HS-5 (cell line): ENCODE data around the gene STRBP.

Source experiments
- DNase-seq: peaks from one replicate; pipeline ENCODE4 v3.0.0-alpha.2; 2012; ENCODE audit warnings: low read depth

STRBP gene

DNA sequence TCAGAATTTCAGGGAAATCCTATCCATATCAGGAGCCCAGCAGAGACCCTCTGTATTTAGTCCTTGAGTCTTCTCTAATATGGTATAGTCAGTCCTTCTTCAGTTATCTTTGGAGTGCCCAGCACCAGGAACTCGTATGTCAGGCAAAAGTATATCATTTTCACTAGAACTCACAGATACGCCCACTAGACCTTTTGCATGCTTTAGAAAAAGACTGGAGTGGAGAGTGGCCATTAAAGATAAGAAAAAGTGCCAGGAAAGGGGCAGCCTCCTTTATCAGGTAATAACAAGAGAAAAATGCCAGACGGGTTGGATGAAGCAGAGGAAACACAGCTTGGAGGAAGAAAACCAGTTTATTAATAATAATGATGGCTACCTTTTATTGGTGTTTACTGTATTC lies 171.4 kb downstream of the STRBP start:
- DNase-seq = no peak

DNA sequence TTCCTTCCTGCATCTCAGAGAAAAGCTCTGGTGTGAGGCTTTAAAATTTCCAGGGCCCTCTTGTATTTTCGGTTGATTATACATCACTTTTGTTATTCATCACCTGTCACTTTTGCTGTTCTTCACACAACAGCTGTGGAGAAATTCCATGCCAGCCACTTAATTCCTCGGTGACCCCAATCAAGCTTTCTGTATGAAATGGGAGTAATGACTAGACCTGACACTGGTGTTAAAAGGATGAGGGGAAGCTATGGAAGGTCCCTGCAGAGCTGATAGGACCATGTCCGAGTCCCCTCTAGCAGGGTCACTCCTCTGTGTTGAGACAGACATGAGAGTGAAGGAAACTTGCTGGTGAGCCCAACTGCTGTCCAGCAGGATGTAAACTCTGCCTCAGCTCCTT lies 175.2 kb downstream of the STRBP start:
- no peak for DNase-seq

- no peak for DNase-seq
Observed at GRCh38 chr9:123091459-123091858, 176.9 kb downstream of the STRBP start.

- DNase-seq = no peak
Observed at GRCh38 chr9:123090956-123091355, 177.4 kb downstream of the STRBP start.

DNA sequence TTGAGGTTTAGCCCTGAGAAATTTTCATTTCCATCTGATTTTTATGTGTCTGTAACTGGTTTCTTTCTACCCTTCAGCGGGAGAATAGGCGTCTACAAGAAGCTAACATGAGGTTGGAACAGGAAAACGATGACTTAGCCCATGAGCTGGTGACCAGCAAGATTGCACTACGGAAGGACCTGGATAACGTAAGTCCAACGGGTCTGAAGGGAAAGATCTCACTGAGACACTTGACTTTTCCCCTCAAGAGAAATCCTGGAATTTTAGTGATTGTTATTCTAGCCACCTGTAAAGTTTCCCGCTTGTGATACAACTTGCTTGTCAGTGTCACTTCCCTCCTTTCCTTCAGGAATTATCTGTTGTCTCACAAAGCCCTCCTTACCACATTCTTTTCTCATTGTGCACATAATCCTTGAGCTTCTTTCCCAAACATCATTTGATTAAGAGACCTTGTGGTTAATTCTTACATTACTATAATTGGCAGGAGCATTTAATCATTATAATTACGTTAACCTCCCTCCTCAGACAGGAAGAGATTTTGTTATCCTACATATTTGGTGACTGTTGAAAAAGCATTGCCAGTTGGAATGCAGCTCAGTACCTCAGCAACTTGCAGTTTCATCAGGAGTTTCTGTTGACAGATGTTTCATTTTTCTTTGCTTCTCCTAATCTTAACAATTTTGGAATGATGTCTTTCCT lies 178.0 kb downstream of the STRBP start:
- no peak for DNase-seq

- DNase-seq = no peak
Observed at GRCh38 chr9:123089790-123090189, 178.6 kb downstream of the STRBP start.

DNA sequence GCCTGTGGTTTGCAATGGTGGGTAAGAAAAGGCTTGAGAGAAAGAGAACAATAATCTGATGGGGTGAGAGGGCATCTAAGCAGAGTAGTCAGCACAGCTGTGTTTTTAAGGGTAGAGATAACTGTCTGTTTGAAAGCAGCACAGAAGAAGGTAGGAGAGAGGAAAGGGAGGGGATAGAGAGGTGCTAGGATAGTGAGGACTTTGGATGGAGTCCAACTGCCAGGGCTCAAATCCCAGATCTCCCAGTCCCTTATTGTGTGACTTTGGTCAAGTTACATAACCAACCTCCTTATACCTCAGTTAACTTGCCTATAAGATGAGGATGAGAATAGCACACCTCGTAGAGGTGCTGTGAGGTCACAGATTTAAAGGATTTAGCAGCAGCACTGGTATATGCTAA lies 179.3 kb downstream of the STRBP start:
- DNase-seq = no peak

DNA sequence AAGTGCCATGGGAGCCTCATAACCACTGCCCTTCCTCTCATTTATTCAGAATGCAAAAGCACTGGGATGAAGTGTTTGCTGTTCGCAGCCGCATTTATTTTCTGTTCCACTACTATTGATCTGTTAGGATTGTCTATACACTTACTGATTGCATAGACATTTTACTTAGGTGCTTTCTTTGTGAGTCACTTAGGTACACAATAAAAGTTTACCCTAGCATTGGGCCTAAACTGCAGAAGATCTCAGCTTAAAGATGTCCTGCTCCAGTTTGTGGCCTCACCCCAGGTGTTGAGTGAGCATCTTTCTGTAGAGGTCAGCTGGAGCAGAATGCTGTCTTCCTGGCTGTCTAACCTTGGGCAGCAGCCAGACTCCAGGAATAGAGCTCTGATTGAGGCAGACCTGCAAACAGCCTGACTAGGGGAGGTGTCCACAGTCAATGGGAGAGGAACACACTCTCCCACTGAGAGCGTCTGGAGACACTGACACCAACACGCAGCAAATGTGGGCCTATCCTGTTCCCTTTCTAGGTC lies 181.0 kb downstream of the STRBP start:
- no peak for DNase-seq

GRCh38 chr9:123085916-123086315 lies 182.5 kb downstream of the STRBP start:
- no peak for DNase-seq

DNA sequence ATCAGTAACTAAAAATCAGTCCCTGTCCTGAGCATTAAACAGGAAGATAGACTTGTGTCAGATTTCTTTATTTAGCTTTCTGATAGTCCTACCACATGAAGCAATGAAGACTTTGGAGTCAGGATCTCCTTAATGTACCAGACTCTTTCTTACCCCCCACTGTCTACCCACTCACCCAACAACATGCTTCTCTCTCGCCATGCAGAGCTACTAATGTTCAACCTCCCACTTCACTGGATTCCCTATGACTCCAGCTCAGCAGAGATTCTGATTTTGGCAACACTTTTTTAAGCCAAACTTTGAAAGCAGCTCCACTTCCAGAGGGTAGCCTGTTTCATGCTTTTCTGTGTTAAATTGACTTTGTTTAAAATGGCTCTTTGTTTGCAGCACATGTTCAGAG lies 184.1 kb downstream of the STRBP start:
- no peak for DNase-seq

DNA sequence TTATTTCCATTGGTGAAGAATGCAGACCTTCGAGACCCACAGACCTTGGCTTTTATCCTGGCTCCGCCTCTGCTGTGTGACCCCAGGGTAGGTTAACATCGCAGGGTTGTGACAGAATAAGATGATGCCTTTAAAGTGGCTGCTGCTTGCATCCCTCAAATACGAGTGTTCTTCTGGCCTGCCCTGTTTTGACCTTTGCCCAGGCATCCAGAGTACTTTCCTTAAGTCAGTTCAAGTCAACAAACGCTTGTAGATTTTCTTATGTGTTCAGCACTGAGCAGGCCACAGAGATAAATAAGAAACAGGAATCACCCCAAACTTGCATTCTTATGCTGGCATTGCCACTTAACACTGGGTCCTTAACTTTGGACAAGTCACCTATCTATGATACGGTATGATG lies 184.7 kb downstream of the STRBP start:
- DNase-seq = no peak

- no peak for DNase-seq
Observed at GRCh38 chr9:123081824-123082223, 186.6 kb downstream of the STRBP start.

DNA sequence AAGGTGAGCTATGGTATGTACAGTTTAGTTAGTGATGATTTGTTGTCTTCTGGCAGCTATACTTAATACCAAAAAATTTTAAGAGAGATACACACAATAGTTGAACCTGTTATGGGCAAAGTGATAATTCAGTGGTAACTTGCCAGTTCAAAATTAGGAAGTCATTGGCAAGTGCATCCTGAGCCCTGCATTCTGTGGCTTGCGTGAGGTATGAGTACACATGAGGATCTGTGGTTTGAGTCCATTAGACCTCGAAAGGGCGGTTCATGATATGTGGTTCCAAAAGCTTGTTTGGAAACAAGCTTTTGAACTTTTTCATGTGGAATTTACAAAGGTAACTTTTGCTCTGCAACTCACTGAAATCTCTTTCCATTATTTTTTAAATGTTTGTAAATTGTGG lies 187.9 kb downstream of the STRBP start:
- DNase-seq = no peak

DNA sequence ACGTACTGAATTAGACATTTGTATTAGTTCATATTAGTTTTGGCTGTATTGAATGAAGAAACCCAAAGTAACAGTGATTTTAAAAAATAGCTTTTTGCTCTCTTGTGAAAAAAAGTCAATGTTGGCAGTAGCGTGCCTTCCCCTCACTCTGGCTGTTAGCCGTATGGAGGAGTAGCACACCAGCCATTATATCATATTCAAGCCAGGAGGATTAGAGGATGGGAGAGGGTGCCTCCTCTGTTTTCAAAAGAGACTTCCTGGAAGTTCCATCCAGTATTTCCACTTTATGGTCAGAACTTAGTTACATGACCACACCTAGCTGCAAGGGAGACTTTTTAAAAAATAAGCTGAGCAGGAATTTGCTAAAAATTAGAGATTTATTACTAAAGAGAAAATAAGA lies 193.8 kb downstream of the STRBP start:
- DNase-seq = no peak

- DNase-seq = peak; percentile 30
Observed at GRCh38 chr9:123073991-123074422, 194.4 kb downstream of the STRBP start.

- no peak for DNase-seq
Observed at GRCh38 chr9:123073441-123073840, 194.9 kb downstream of the STRBP start.

- DNase-seq = no peak
Observed at GRCh38 chr9:123072407-123072995, 195.9 kb downstream of the STRBP start.
